Activated CD4-positive, alpha-beta T cell treated with anti-CD3 and anti-CD28 coated beads, Interleukin-2, Interleukin-6, amounts not matched to agents 100 ng/mL and 50 ng/mL, durations not matched to agents 16 hours and 8 hours (primary cell): ENCODE data around the gene FAM43B.

ENCODE experiments used
- DNase-seq: peaks from one replicate; pipeline ENCODE4 v3.0.0-alpha.2; 2020

FAM43B gene

GRCh38 chr1:20593756-20594155 is 41.4 kb downstream of the FAM43B start:
- DNase-seq: no peak

GRCh38 chr1:20594746-20595145 is 42.4 kb downstream of the FAM43B start:
- DNase-seq: no peak

DNA sequence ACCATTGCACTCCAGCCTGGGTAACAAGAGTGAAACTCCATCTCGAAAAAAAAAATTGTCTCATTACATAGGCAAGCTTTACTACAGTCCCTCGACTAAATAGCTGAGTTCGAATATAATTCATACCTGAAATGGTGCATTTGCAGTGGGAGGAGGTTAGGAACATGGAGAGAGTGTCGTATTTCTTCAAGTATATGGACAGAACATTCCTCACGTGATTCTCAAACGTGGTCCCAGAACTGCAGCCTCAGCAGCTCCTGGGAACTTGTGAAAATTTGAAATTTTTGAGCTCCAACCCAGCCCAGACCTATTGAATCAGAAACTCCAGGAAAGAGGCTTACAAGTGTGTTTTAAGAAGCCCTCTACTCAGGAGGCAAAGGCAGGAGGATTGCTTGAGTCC is 43.7 kb downstream of the FAM43B start:
- DNase-seq: no peak

- DNase-seq: no peak
Measured at GRCh38 chr1:20597650-20598049, 45.3 kb downstream of the FAM43B start.

DNA sequence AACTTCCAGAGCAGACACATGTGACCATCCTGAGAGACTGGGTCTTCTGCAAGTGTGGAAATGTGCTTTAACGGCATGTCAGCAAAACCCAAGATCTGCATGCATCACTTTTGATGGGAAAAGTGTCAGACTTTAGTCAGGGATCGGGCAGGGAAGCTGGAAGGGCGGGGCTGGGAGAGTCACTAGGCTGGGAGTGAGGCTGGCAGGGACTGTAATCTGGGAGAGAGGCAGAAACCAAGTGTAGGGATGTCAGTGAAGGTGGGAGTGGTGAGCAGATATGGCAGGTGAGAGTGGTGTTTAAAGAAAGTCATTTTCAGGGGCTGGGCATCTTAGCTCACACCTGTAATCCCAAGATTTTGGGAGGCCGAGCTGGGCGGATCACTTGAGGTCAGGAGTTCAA is 47.8 kb downstream of the FAM43B start:
- no peak for DNase-seq

DNA sequence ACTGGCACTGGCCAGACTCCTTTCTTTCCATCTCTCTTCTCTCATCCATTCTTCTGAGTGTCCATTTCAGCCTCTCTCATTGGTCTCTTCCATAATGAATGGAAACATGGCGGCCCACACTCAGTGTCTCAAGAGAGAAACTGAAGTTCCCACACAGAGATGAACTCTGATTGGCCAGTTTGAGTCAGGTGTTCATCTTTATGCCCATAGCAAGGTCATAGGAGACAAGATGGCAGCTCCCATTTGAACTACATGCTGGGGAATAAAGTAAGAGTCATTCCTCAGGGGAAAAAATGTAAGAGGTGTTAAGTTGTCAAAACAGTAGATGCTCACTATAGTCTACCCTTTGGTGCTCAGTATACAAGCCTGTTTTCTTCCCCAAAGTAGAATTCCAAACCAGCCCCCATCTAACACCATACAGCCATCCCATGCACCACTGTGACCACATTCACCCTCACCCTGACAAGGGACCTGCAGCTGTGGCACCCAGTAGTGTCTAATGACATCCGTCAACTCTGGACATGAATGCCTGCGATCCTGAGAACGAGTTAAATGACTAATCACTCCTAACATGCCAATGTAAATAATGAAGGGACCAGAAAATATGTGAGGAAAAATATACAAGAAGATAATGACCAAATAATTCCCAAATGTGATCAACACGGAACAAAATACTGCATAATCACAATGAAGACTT is 48.9 kb downstream of the FAM43B start:
- DNase-seq: no peak

GRCh38 chr1:20602851-20603450 is 50.6 kb downstream of the FAM43B start:
- no peak for DNase-seq

GRCh38 chr1:20603504-20604464 is 51.4 kb downstream of the FAM43B start:
- no peak for DNase-seq
